HG03432 (cell line): ENCODE results near the gene ESR1.
"Not testable (repeated sequence)": the region's sequence is repeated elsewhere in the genome, so short reads cannot be mapped to it uniquely, and the experiment has no call there.

Experiments used
- ATAC-seq: cut with Tn5 transposase; IDR thresholded peaks from one replicate; pipeline ENCODE4 v1.9.1; 2021; ENCODE audit warnings: mild to moderate bottlenecking, moderate library complexity; ENCODE audit not compliant: unreplicated experiment

The ESR1 gene

GRCh38 chr6:151964412-151964811 lies 156.9 kb downstream of the ESR1 start:
- not testable (repeated sequence) for ATAC-seq

- no peak for ATAC-seq
Observed at GRCh38 chr6:151974061-151974617, 166.7 kb downstream of the ESR1 start.

GRCh38 chr6:151975795-151976194 lies 168.3 kb downstream of the ESR1 start:
- ATAC-seq, result no peak

GRCh38 chr6:151988199-151988598 lies 180.7 kb downstream of the ESR1 start:
- not testable (repeated sequence) for ATAC-seq

- ATAC-seq, result no peak
Observed at GRCh38 chr6:151992091-151992490, 184.6 kb downstream of the ESR1 start.

- ATAC-seq, result no peak
Observed at GRCh38 chr6:151993364-151993763, 185.9 kb downstream of the ESR1 start.

- no peak for ATAC-seq
Observed at GRCh38 chr6:151998784-151999183, 191.3 kb downstream of the ESR1 start.

GRCh38 chr6:151999194-151999593 lies 191.7 kb downstream of the ESR1 start:
- ATAC-seq, result no peak

- ATAC-seq, result no peak
Observed at GRCh38 chr6:152001408-152001807, 193.9 kb downstream of the ESR1 start.

GRCh38 chr6:152002306-152002705 lies 194.8 kb downstream of the ESR1 start:
- no peak for ATAC-seq

GRCh38 chr6:152004036-152004566 lies 196.6 kb downstream of the ESR1 start:
- no peak for ATAC-seq

- ATAC-seq, result no peak
Observed at GRCh38 chr6:152004896-152005295, 197.4 kb downstream of the ESR1 start.

GRCh38 chr6:152008779-152009178 lies 201.3 kb downstream of the ESR1 start:
- ATAC-seq, result no peak

GRCh38 chr6:152012227-152012626 lies 204.7 kb downstream of the ESR1 start:
- no peak for ATAC-seq

GRCh38 chr6:152018876-152019275 lies 211.4 kb downstream of the ESR1 start:
- ATAC-seq, result no peak

- no peak for ATAC-seq
Observed at GRCh38 chr6:152022303-152022702, 214.8 kb downstream of the ESR1 start.

- ATAC-seq, result no peak
Observed at GRCh38 chr6:152023613-152024012, 216.1 kb downstream of the ESR1 start.

GRCh38 chr6:152026291-152026690 lies 218.8 kb downstream of the ESR1 start:
- ATAC-seq, result no peak

GRCh38 chr6:152026744-152027143 lies 219.3 kb downstream of the ESR1 start:
- ATAC-seq, result not testable (repeated sequence)

GRCh38 chr6:152033765-152034164 lies 226.3 kb downstream of the ESR1 start:
- not testable (repeated sequence) for ATAC-seq

- ATAC-seq, result no peak
Observed at GRCh38 chr6:152034631-152035030, 227.1 kb downstream of the ESR1 start.

GRCh38 chr6:152046118-152046517 lies 238.6 kb downstream of the ESR1 start:
- ATAC-seq, result no peak

- no peak for ATAC-seq
Observed at GRCh38 chr6:152048921-152049320, 241.4 kb downstream of the ESR1 start.
